NB4 (cell line): ENCODE measurements around the gene CYBC1.

Source experiments
- MAX ChIP-seq: IDR thresholded peaks from 2 replicates; pipeline ENCODE4 v1.6.1; 2011; ENCODE audit warnings: low read depth, low read length
- TF ChIP-seq, protein P1 (sequence below): IDR thresholded peaks from one replicate; pipeline ENCODE4 v1.5.1; 2012; ENCODE audit warnings: low read depth, low read length

GRCh38 chr17:82408288-82408937, 42.1 kb downstream of the CYBC1 start:
- TF ChIP-seq, protein P1, sequence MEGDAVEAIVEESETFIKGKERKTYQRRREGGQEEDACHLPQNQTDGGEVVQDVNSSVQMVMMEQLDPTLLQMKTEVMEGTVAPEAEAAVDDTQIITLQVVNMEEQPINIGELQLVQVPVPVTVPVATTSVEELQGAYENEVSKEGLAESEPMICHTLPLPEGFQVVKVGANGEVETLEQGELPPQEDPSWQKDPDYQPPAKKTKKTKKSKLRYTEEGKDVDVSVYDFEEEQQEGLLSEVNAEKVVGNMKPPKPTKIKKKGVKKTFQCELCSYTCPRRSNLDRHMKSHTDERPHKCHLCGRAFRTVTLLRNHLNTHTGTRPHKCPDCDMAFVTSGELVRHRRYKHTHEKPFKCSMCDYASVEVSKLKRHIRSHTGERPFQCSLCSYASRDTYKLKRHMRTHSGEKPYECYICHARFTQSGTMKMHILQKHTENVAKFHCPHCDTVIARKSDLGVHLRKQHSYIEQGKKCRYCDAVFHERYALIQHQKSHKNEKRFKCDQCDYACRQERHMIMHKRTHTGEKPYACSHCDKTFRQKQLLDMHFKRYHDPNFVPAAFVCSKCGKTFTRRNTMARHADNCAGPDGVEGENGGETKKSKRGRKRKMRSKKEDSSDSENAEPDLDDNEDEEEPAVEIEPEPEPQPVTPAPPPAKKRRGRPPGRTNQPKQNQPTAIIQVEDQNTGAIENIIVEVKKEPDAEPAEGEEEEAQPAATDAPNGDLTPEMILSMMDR: no peak
- no peak for TF ChIP-seq MAX
